ENCODE measurements around the gene COL2A1.

COL2A1 gene

DNA sequence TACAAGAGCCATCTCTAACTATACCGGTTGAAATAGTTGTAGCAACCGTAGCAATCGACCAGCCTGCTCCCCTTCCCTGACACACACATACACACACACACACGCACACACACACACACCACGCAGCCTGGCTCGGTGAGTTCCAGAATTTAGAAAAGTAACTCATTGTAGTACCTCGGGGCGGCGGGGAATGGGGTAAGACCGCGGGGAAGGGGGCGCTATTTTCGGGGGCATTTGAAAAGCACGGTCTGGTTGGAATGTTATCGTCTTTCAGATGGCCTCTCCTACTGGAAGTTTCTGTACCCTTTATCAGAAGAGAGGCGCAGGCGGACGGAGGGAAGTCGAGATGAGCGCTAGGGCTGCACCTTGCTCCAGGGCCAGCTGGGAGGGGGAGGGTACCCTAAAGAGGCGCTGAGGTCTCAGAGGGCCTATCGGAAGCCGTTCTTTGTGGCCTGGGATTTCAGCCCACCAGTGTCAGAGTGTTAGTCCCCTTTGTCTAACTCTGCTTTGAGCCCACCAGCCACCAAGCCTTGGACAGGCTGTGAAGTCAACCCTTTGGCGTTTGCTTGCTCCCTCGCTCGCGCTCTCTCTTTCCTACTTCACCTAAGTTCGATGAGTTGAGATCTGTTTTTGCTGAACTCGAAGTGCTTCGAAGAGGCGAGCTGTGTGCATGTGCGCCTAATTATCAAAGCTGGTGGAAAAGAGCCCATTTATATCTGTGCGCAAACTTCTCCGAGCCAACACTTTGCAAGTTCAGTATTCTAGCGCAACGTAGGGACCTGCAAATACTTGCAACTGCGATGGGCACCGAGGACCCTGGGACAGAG is 837 bp downstream of the COL2A1 start:
- Histone ChIP-seq H3K36me3 (ENCODE audit: control insufficient read depth, insufficient read depth, low read length) (no peaks in the 10 kb centered on the region), H3K9me3 (ENCODE audit: control insufficient read depth, low read length) (no peaks in the 10 kb centered on the region), H3K4me1 (ENCODE audit: control insufficient read depth, insufficient read depth, low read length, poor library complexity, severe bottlenecking) (peaks cover 45% of the 10 kb centered on the region), H3K4me3 (ENCODE audit: insufficient read depth, low read depth, low read length, poor library complexity, severe bottlenecking) (peak overlapping the region; percentile 56), H3K27ac (ENCODE audit: insufficient read depth, low read length, poor library complexity, severe bottlenecking) (no peak overlapping the region), H3K27me3 (replicated peaks; ENCODE audit: control insufficient read depth, insufficient read depth, low read length, poor library complexity, severe bottlenecking) (peaks cover 66% of the 10 kb centered on the region)
- DNase-seq = no peak

DNA sequence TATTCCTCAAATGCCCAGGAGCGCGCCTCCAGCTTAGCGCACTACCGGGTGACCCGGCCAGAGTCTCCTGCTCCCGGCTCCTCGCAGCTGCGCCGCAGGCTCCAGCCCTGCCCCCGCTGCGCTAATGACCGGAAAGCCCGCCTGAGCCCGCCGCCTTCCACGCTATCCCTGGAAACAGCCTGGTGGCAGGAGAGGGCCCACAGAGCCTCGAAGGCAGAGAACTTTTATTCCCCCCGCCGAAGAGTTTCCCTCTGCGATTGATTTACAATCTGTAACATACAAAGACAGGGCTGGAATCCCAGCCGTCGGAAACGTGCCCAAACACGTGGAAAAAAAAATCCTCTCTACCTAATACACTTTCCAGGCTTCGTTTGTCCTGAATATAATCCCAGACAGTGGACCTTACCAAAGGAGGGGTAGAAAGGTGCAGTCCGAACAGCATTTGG is 1.5 kb downstream of the COL2A1 start:
- Histone ChIP-seq H3K4me1 (ENCODE audit: control insufficient read depth, insufficient read depth, low read length, poor library complexity, severe bottlenecking) (peaks cover 45% of the 10 kb centered on the region), H3K9me3 (ENCODE audit: control insufficient read depth, low read length) (no peaks in the 10 kb centered on the region), H3K27ac (ENCODE audit: insufficient read depth, low read length, poor library complexity, severe bottlenecking) (no peak overlapping the region), H3K27me3 (replicated peaks; ENCODE audit: control insufficient read depth, insufficient read depth, low read length, poor library complexity, severe bottlenecking) (peaks cover 66% of the 10 kb centered on the region), H3K36me3 (ENCODE audit: control insufficient read depth, insufficient read depth, low read length) (no peaks in the 10 kb centered on the region), H3K4me3 (ENCODE audit: insufficient read depth, low read depth, low read length, poor library complexity, severe bottlenecking) (peak overlapping the region; percentile 56)
- no peak for DNase-seq

DNA sequence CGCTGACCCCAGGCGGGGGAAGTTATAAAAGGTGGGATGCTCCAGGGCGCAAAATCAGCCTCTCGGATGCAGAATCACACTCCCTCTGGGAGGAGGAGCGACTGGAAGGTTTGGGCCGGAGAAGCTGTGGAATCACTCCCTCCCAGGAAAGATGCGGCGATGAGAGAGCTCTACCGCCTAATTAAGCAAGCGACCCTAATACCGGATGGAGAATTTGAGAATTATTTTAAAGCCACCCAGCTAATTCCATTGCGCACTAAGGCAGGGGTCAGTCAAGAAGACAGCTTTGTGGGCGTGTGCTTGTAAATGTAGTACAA is 1.9 kb downstream of the COL2A1 start:
- peak overlapping the region; percentile 56 for H3K4me3 ChIP-seq (ENCODE audit: insufficient read depth, low read depth, low read length, poor library complexity, severe bottlenecking)
- H3K27ac ChIP-seq (ENCODE audit: insufficient read depth, low read length, poor library complexity, severe bottlenecking) = no peak overlapping the region
- no peaks in the 10 kb centered on the region for H3K36me3 ChIP-seq (ENCODE audit: control insufficient read depth, insufficient read depth, low read length)
- peaks cover 66% of the 10 kb centered on the region for H3K27me3 ChIP-seq (replicated peaks; ENCODE audit: control insufficient read depth, insufficient read depth, low read length, poor library complexity, severe bottlenecking)
- H3K9me3 ChIP-seq (ENCODE audit: control insufficient read depth, low read length) = no peaks in the 10 kb centered on the region
- peaks cover 45% of the 10 kb centered on the region for H3K4me1 ChIP-seq (ENCODE audit: control insufficient read depth, insufficient read depth, low read length, poor library complexity, severe bottlenecking)
- DNase-seq = no peak

DNA sequence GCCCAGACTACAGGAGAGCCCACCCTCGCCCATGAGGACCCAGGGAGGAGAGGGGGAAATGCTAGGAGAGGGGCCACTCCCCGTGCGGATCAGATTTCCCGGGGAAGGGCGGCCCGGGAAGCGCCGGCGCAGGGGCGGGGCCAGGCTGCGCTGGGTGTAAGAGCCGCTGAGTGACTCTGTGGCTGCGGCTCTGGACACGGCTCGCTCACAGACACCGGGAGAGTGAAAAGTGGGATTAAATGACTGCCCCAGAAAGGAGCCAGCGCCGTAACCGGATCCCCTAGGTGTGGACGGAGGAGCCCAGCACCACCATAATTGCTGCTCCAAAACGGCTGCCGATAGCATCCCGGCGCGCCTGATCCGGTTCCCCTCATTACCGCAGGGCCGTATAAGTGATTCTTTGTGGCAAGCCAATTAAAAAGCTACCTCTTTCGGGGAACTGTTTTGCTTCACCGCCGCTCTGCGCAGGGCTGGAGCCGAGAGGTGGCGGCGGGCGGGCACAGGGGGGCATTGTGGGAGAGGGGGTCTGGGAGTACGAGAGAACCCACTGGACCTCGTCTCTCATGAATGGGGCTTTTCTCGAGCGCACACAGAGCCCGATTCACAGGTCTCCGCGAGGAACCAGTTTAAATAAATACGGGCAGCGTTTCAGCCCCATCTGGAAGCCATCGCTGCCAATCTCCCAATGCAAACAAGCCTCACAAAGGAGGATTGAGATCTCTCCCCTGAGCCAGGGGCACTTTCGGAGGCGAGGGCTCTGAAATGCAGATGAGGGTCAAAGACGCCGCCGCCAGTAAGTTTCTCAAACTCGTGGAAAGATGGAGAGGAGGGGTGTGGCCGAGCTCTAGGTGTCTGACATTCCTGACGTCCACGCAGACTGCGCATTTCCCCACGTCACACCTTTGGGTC is 2.5 kb downstream of the COL2A1 start:
- no peak for DNase-seq
- Histone ChIP-seq H3K27me3 (replicated peaks; ENCODE audit: control insufficient read depth, insufficient read depth, low read length, poor library complexity, severe bottlenecking) (peaks cover 61% of the 10 kb centered on the region), H3K27ac (ENCODE audit: insufficient read depth, low read length, poor library complexity, severe bottlenecking) (no peak overlapping the region), H3K4me1 (ENCODE audit: control insufficient read depth, insufficient read depth, low read length, poor library complexity, severe bottlenecking) (peaks cover 45% of the 10 kb centered on the region), H3K36me3 (ENCODE audit: control insufficient read depth, insufficient read depth, low read length) (no peaks in the 10 kb centered on the region), H3K4me3 (ENCODE audit: insufficient read depth, low read depth, low read length, poor library complexity, severe bottlenecking) (peak overlapping the region; percentile 56), H3K9me3 (ENCODE audit: control insufficient read depth, low read length) (no peaks in the 10 kb centered on the region)

DNA sequence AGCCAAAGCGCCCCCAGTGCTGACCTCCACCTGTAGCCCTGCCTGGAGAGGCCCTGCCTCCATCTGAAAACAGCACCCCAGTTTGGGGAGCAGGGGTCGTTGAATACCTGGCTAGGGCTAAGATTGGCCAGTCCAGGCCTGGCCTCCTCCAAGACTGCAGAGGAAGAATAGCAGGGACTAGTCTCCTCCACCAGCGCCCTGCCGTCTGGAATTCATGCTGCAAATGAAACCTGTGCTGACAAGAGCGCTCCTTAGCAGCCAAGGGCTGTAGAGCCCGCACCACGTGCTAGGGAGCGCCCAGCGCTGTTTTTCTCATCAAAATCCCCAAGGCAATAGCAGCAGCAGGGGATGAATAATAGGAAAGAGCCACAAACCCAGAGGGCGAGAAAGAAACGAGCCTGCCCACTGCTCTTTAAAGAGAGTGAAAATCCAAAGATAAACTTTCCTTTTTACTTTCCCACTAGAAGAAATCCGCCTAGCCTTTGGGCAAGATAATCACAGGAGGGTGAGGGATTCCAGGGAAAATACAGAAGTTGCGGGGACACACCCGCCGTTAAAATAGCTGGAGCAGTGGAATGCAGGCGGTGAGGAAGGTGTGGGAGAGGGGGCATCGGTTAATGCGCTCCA is 3.3 kb downstream of the COL2A1 start:
- peaks cover 54% of the 10 kb centered on the region for H3K27me3 ChIP-seq (replicated peaks; ENCODE audit: control insufficient read depth, insufficient read depth, low read length, poor library complexity, severe bottlenecking)

DNA sequence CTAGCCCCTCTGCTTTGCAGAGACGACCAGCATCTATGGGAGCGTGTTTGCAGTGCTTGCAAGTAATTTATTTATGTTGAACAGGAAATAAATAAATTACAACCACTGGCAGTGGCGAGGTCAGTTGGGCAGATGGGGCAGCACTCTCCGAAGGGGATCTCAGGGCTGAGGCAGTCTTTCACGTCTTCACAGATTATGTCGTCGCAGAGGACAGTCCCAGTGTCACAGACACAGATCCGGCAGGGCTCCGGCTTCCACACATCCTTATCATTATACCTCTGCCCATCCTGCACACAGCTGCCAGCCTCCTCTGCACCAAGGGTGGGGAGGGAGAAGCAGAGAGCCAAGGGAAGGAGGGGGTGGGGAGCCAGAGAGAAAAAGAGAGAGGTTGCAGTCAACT is 4.5 kb downstream of the COL2A1 start:
- H3K9me3 ChIP-seq (ENCODE audit: control insufficient read depth, low read length) = no peaks in the 10 kb centered on the region
- H3K27ac ChIP-seq (ENCODE audit: insufficient read depth, low read length, poor library complexity, severe bottlenecking) = no peak overlapping the region
- H3K4me3 ChIP-seq (ENCODE audit: insufficient read depth, low read depth, low read length, poor library complexity, severe bottlenecking) = no peak overlapping the region
- H3K4me1 ChIP-seq (ENCODE audit: control insufficient read depth, insufficient read depth, low read length, poor library complexity, severe bottlenecking) = peaks cover 39% of the 10 kb centered on the region
- H3K36me3 ChIP-seq (ENCODE audit: control insufficient read depth, insufficient read depth, low read length) = no peaks in the 10 kb centered on the region
- DNase-seq = no peak
- H3K27me3 ChIP-seq (replicated peaks; ENCODE audit: control insufficient read depth, insufficient read depth, low read length, poor library complexity, severe bottlenecking) = peaks cover 43% of the 10 kb centered on the region

More for the DNA sequence above, 3.3 kb downstream of the COL2A1 start:
- no peaks in the 10 kb centered on the region for H3K36me3 ChIP-seq (ENCODE audit: control insufficient read depth, insufficient read depth, low read length)
- no peak for DNase-seq
- H3K9me3 ChIP-seq (ENCODE audit: control insufficient read depth, low read length) = no peaks in the 10 kb centered on the region
- no peak overlapping the region for H3K27ac ChIP-seq (ENCODE audit: insufficient read depth, low read length, poor library complexity, severe bottlenecking)
- H3K4me3 ChIP-seq (ENCODE audit: insufficient read depth, low read depth, low read length, poor library complexity, severe bottlenecking) = peak overlapping the region; percentile 56
- peaks cover 45% of the 10 kb centered on the region for H3K4me1 ChIP-seq (ENCODE audit: control insufficient read depth, insufficient read depth, low read length, poor library complexity, severe bottlenecking)

DNA sequence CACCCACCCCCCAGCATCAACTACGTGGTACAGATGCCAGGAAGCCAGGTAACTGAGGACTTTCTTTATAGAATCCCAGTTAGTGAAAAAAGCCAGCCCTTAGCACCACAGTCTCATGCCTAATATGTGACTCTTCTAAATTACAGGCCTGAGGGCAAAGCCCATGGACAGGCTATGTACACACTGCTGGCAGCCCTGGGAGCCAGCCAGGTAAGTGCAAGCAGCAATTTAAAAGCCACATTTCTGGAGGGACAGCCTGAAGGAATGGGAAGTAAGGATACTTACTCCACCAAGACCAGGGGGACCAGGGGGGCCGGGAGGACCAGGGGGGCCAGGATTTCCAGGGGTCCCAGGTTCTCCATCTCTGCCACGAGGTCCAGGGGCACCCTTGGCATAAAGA is 7.0 kb downstream of the COL2A1 start:
- DNase-seq = no peak
- Histone ChIP-seq H3K9me3 (ENCODE audit: control insufficient read depth, low read length) (no peaks in the 10 kb centered on the region), H3K36me3 (ENCODE audit: control insufficient read depth, insufficient read depth, low read length) (no peaks in the 10 kb centered on the region), H3K4me1 (ENCODE audit: control insufficient read depth, insufficient read depth, low read length, poor library complexity, severe bottlenecking) (peaks cover 14% of the 10 kb centered on the region), H3K27ac (ENCODE audit: insufficient read depth, low read length, poor library complexity, severe bottlenecking) (no peak overlapping the region), H3K27me3 (replicated peaks; ENCODE audit: control insufficient read depth, insufficient read depth, low read length, poor library complexity, severe bottlenecking) (peaks cover 19% of the 10 kb centered on the region), H3K4me3 (ENCODE audit: insufficient read depth, low read depth, low read length, poor library complexity, severe bottlenecking) (no peak overlapping the region)

DNA sequence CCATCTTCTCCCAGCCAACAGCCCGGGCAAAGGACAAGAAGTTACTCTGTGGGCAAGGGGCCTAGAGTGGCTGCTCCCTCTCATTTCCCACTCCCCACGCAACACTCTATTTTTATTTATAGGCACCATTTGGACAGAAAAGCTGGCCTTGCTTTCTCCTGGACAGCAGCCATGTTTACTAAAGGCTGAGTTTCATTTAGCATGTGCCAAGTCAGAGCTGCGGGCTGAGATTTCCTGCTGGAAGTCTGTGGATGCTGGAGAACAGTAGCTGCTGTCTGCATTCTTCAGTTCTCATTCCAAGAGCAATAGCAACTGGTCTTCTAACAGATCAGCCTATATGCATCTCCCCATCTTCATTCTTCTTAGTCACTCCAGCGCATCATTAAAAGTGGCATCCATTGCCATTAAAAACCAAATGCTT is 8.3 kb downstream of the COL2A1 start:
- no peak for DNase-seq
- Histone ChIP-seq H3K36me3 (ENCODE audit: control insufficient read depth, insufficient read depth, low read length) (no peaks in the 10 kb centered on the region), H3K4me1 (ENCODE audit: control insufficient read depth, insufficient read depth, low read length, poor library complexity, severe bottlenecking) (peaks cover under 1% of the 10 kb centered on the region)

DNA sequence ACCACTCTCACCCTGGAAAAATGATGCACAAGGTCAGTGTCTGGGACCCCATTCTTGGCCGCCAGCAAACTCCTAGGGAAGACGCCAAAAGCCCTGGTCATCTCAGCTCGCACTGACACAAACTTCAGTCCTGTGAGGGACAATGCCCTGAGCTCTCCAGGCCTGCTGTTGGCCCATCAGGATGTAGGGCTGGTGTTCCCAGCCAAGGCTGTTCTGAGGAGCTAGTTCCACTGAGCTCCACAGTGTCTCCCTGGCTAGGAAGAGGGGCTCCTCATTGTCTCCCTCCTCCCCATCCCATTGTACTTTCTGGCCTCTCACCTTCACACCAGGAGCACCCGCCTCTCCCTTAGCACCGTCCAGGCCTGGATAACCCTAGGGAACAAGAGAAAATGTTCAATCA is 10.8 kb downstream of the COL2A1 start:
- Histone ChIP-seq H3K4me1 (ENCODE audit: control insufficient read depth, insufficient read depth, low read length, poor library complexity, severe bottlenecking) (peaks cover 16% of the 10 kb centered on the region), H3K27ac (ENCODE audit: insufficient read depth, low read length, poor library complexity, severe bottlenecking) (no peak overlapping the region), H3K9me3 (ENCODE audit: control insufficient read depth, low read length) (no peaks in the 10 kb centered on the region), H3K4me3 (ENCODE audit: insufficient read depth, low read depth, low read length, poor library complexity, severe bottlenecking) (no peak overlapping the region), H3K27me3 (replicated peaks; ENCODE audit: control insufficient read depth, insufficient read depth, low read length, poor library complexity, severe bottlenecking) (no peaks in the 10 kb centered on the region), H3K36me3 (ENCODE audit: control insufficient read depth, insufficient read depth, low read length) (no peaks in the 10 kb centered on the region)
- DNase-seq = no peak

More for the DNA sequence above, 8.3 kb downstream of the COL2A1 start:
- Histone ChIP-seq H3K27me3 (replicated peaks; ENCODE audit: control insufficient read depth, insufficient read depth, low read length, poor library complexity, severe bottlenecking) (peaks cover 6% of the 10 kb centered on the region), H3K4me3 (ENCODE audit: insufficient read depth, low read depth, low read length, poor library complexity, severe bottlenecking) (no peak overlapping the region), H3K9me3 (ENCODE audit: control insufficient read depth, low read length) (no peaks in the 10 kb centered on the region), H3K27ac (ENCODE audit: insufficient read depth, low read length, poor library complexity, severe bottlenecking) (no peak overlapping the region)
